GM12875 (cell line): Measurements from ENCODE around the gene OXNAD1.

Experiments
- H3K4me3 ChIP-seq: one replicate; pipeline ENCODE4 v1.5.1; 2011; ENCODE audit warnings: low read depth, low read length, control low read depth
- TF ChIP-seq, protein P1 (sequence below): IDR thresholded peaks from 2 replicates; pipeline ENCODE4 v1.5.1; 2011; ENCODE audit warnings: low read depth, mild to moderate bottlenecking, control low read depth, inconsistent platforms, low read length, moderate library complexity, borderline replicate concordance; ENCODE audit not compliant: insufficient read depth

Gene OXNAD1

DNA sequence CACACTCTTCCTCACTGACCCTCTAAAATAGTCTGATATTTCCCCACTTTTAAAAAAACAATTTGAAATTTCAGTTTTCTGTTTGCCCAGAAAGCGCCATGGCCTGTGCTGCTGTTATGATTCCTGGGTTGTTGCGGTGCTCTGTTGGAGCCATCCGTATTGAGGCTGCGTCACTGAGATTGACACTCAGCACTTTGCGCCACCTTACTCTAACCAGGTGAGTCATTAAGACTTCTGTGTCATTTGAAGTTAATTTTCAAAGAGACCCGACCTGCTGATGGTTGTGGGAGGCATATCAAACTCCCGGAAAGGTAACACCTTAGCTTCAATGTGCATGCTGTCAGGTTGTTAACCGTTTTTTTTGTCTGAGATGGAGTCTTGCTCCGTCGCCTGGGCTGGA lies 5.8 kb downstream of the OXNAD1 start:
- TF ChIP-seq, protein P1, sequence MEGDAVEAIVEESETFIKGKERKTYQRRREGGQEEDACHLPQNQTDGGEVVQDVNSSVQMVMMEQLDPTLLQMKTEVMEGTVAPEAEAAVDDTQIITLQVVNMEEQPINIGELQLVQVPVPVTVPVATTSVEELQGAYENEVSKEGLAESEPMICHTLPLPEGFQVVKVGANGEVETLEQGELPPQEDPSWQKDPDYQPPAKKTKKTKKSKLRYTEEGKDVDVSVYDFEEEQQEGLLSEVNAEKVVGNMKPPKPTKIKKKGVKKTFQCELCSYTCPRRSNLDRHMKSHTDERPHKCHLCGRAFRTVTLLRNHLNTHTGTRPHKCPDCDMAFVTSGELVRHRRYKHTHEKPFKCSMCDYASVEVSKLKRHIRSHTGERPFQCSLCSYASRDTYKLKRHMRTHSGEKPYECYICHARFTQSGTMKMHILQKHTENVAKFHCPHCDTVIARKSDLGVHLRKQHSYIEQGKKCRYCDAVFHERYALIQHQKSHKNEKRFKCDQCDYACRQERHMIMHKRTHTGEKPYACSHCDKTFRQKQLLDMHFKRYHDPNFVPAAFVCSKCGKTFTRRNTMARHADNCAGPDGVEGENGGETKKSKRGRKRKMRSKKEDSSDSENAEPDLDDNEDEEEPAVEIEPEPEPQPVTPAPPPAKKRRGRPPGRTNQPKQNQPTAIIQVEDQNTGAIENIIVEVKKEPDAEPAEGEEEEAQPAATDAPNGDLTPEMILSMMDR = no peak
- H3K4me3 ChIP-seq = no peak overlapping the region

DNA sequence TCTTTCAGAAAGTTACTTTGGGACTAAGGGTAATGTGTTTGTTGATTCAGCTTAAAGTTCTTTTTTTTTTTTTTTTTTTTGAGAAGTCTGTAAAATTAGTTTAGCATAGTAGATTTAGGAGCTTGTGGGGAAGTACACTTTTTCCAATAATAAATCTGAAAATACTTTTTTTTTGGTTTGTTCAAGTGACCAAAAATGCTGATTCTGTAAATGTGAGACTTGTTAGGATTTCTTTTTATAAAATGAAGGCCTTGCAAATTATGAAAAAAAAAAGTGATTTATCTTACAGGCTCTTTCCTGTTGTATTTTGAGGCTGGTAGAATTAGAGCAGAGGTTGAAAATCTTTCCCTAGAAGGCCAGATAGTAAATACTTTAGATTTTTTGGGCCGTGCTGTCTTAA lies 7.6 kb downstream of the OXNAD1 start:
- H3K4me3 ChIP-seq = no peak overlapping the region
- TF ChIP-seq, protein P1 = no peak

DNA sequence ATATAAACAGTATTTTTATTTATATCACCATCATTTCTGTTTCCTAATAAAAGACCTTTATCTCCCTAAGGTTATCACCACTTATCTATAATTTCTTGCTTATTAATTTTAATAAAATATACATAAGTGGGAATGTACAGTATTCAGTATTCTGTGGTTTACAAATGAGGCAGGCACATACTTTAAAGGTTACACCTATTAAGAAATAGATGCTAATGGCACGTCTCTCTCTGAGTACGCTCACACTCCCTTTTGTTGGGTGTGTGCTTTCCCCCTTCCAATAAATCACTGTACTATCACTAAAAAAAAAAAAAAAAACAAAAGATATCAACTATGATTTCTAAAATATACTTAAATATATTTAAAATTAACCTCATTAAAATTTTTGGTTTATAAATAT lies 8.9 kb downstream of the OXNAD1 start:
- no peak overlapping the region for H3K4me3 ChIP-seq
- TF ChIP-seq, protein P1 = no peak

DNA sequence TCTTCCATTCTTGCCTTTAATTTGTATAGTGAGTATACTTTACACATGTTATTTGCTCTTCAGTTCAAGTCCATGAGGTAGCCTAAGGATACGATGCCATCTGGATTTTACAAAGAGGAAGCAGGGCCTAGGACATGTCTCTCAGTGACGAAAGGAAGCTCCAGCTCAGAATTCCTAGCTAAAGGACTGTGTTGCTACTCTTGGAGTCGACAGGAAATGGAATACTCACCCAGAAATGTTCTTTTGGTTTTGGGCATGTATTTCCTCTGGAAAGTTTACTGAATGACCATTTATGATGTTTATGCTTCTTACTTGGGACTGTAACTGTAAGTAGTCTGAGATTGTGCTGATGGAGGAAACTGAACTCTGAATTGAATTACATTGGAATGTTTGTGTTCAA lies 12.5 kb downstream of the OXNAD1 start:
- TF ChIP-seq, protein P1 = no peak
- no peak overlapping the region for H3K4me3 ChIP-seq

DNA sequence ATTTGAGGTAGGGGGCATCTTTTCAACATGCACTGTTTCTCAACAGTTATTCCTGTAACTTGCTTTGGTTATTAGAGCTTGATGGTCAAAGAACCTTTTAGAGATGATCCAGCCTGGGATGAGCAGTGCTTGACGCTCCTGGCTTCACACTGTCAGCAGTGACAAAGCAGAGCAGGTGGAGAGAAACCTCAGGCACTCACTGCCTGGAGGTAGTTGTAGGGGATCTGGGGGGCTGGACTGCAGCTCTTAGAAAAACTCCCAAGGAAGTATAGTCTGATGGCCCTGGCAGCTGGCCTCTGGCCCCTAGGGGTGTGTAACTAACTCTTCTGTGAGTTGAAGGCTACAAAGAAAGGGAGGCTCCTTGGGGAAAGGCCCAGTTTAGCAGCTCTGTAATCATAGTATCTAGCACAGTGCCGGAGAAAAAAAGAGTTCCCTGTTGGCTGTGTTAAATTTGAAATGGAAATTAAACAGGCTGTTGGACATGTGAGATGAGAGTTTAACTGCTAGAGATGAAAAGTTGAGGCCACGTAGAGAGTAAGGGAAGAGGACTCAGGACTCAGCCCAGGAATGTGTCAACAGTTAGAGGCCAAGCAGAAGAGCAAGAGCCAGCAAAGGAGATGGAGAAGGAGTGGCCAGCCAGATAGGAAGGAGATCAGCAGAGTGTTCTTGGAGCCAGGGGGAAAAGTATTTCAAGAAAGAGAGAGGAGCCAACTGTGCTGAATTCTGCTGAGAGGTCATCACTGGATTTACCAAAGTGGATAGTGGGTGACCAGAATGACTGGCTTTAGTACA lies 14.2 kb downstream of the OXNAD1 start:
- no peak overlapping the region for H3K4me3 ChIP-seq
- TF ChIP-seq, protein P1 = no peak

DNA sequence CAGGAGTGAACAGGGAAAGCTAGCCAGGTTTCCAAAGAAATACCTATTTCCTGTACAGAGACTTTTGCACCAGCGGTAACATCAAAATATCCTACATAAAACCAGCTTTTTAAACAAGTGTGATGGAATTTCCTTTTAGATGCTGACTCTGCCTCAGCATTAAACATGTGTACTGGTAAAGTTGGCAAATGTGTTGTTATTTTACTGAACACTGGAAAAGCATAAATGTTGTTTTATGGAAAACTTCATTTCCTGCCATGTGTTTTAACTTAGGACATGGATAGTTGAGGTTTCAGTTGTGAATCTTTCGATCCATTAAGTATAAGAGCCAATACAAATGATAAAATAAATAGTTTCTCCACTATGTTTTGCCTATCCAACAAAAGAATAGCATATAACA lies 15.7 kb downstream of the OXNAD1 start:
- no peak overlapping the region for H3K4me3 ChIP-seq
- TF ChIP-seq, protein P1 = no peak

DNA sequence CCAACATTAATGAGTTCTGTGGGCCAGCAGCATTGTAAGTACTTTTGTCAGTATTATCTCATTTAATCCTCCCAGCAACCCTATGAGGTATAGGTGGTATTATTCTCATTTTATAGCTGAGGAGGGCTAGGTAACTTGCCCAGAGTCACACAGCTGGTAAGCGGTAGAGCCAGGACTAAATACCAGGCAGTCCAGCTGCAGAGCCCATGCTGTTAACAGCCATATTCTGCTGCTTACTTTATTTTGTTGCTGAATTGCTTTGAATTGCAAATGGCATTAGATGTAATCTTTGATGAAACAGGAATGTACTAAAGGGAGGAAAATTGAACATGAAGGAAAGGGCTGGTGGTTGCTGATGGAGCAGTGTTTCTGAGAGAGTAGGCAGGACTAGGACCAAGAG lies 19.6 kb downstream of the OXNAD1 start:
- TF ChIP-seq, protein P1 = no peak
- no peak overlapping the region for H3K4me3 ChIP-seq
